ENCODE data around the gene SCFD2. TPM values are rescaled to one million over a fixed set of nuclear protein-coding genes. Genes with fewer than 3 reads are reported as not detected.

Gene SCFD2
- polyA plus RNA-seq, 1 of the 3 experiments (the other 2 are of a cell fraction), result 14.1 TPM

GRCh38 chr4:52870225-52870624 lies 495.6 kb downstream of the SCFD2 start:
- WGBS (ENCODE audit: low lambda C conversion rate), result 100% methylated on average over 3 of the region's 4 CpGs
- H3K79me2 ChIP-seq (ENCODE audit: insufficient read depth), result no peaks in the 10 kb centered on the region
- H3K27me3 ChIP-seq (ENCODE audit: insufficient read depth), result no peaks in the 10 kb centered on the region
- no peak for TF ChIP-seq FOSL2 (IDR thresholded peaks at IDR 0.05; ENCODE audit: borderline replicate concordance, low read depth)
- no peak for TF ChIP-seq SMC3 (IDR thresholded peaks at IDR 0.05; ENCODE audit: low read depth, low read length)
- TF ChIP-seq MXI1 (IDR thresholded peaks at IDR 0.05; ENCODE audit: low read depth, low read length), result no peak
- no peak for TF ChIP-seq TCF12 (IDR thresholded peaks at IDR 0.05)
- no peak for TF ChIP-seq RXRA (IDR thresholded peaks at IDR 0.05; ENCODE audit: borderline replicate concordance, low read depth)
- no peak for TF ChIP-seq RCOR1 (IDR thresholded peaks at IDR 0.05; ENCODE audit: low read length)
- TF ChIP-seq RFX5 (IDR thresholded peaks at IDR 0.05; ENCODE audit: low read length), result no peak
- no peak for TF ChIP-seq GABPA (IDR thresholded peaks at IDR 0.05; ENCODE audit: low read depth)
- TF ChIP-seq CHD2 (IDR thresholded peaks at IDR 0.05; ENCODE audit: low read length, partially characterized antibody), result no peak
- TF ChIP-seq IRF3 (IDR thresholded peaks at IDR 0.05; ENCODE audit: low read depth, low read length), result no peak
- peaks cover 0 to 74% of the 10 kb centered on the region in 2 experiments; a peak in 3 of 4 replicates for H3K4me1 ChIP-seq (ENCODE audit: control insufficient read depth in 1 of 2, insufficient read depth in 2 of 2, low read depth in 1 of 2, low read length in 1 of 2)
- no peaks in the 10 kb centered on the region for H3F3A ChIP-seq (replicated peaks; ENCODE audit: insufficient read depth)
- no peak overlapping the region for H2AFZ ChIP-seq (ENCODE audit: low read depth)
- no peak overlapping the region for H3K4me2 ChIP-seq
- no peak for DNase-seq
- H4K20me1 ChIP-seq (ENCODE audit: insufficient read depth), result no peaks in the 10 kb centered on the region
- peak overlapping the region in 1 of 2 experiments; percentile 100; a peak in 2 of 4 replicates for H3K27ac ChIP-seq (ENCODE audit: low read depth in 2 of 2, low read length in 1 of 2)
- H3K4me3 ChIP-seq (ENCODE audit: low read depth in 2 of 2, low read length in 1 of 2), result no peak overlapping the region
- H3K9ac ChIP-seq, result no peak overlapping the region
- ChIA-PET CTCF (interaction anchor here (5.1 kb wide), 1 partner anchor 113 kb away, joined by 55 read pairs; no protein-coding TSS in a partner anchor), POLR2A (interaction anchor here (0.7 to 3.8 kb wide), 3 partner anchors 148 to 1361 kb away, joined by 3 to 28 read pairs (median 3); no protein-coding TSS in a partner anchor)
- H3K9me2 ChIP-seq, result no peaks in the 10 kb centered on the region
- no peaks in the 10 kb centered on the region for H3K9me3 ChIP-seq
- peaks cover 0 to 15% of the 10 kb centered on the region in 2 experiments for H3K36me3 ChIP-seq (replicated peaks in 1 of 2; ENCODE audit: control insufficient read depth in 1 of 2, insufficient read depth in 2 of 2, low read length in 1 of 2)

- TF ChIP-seq FOXM1 (IDR thresholded peaks at IDR 0.05; ENCODE audit: low read depth) (no peak), FOXJ3 (CRISPR knock-in tag; IDR thresholded peaks at IDR 0.05) (0 out of 2 replicates have a peak, but pooled peaks have one; percentile 12)
- Histone ChIP-seq H3K9ac (no peak overlapping the region), H3K27ac (ENCODE audit: low read depth in 2 of 2, low read length in 1 of 2) (peak overlapping the region in 1 of 2 experiments; percentile 100; a peak in 3 of 4 replicates), H3K4me2 (no peak overlapping the region), H4K20me1 (ENCODE audit: insufficient read depth) (no peaks in the 10 kb centered on the region), H3F3A (replicated peaks; ENCODE audit: insufficient read depth) (no peaks in the 10 kb centered on the region), H3K4me3 (ENCODE audit: low read depth in 2 of 2, low read length in 1 of 2) (no peak overlapping the region), H3K27me3 (ENCODE audit: insufficient read depth) (no peaks in the 10 kb centered on the region), H3K4me1 (ENCODE audit: control insufficient read depth in 1 of 2, insufficient read depth in 2 of 2, low read depth in 1 of 2, low read length in 1 of 2) (peaks cover 0 to 77% of the 10 kb centered on the region in 2 experiments; a peak in 3 of 4 replicates), H3K9me2 (no peaks in the 10 kb centered on the region), H3K36me3 (replicated peaks in 1 of 2; ENCODE audit: control insufficient read depth in 1 of 2, insufficient read depth in 2 of 2, low read length in 1 of 2) (peaks cover 0 to 15% of the 10 kb centered on the region in 2 experiments), H3K79me2 (ENCODE audit: insufficient read depth) (no peaks in the 10 kb centered on the region), H2AFZ (ENCODE audit: low read depth) (no peak overlapping the region), H3K9me3 (no peaks in the 10 kb centered on the region)
- POLR2A ChIA-PET, result interaction anchor here (0.7 to 3.8 kb wide), 6 partner anchors 17 to 1362 kb away, joined by 3 to 28 read pairs (median 4); no protein-coding TSS in a partner anchor
- CTCF ChIA-PET, result interaction anchor here (2.0 to 5.1 kb wide), 2 partner anchors 114 to 324 kb away, joined by 9 to 55 read pairs; no protein-coding TSS in a partner anchor
- peak; percentile 50 for DNase-seq
- WGBS (ENCODE audit: low lambda C conversion rate), result 17% methylated on average over 1 of the region's 1 CpG
Observed at GRCh38 chr4:52869656-52870055, 496.2 kb downstream of the SCFD2 start.
